Nephron (organoid): ENCODE data around the gene VEGFA.

Experiments used
- H3K27ac Mint-ChIP-seq, 3 experiments: 2 replicates each; pipeline ENCODE4 v1.8.0; 2020; ENCODE audit warnings: mixed read lengths in 3 of 3, mild to moderate bottlenecking in 2 of 3, moderate library complexity in 1 of 3
- H3K27me3 Mint-ChIP-seq: 2 replicates; pipeline ENCODE4 v1.8.0; 2021; ENCODE audit warnings: low read depth, mild to moderate bottlenecking, moderate library complexity, mixed read lengths
- H3K36me3 Mint-ChIP-seq: 2 replicates; pipeline ENCODE4 v1.8.0; 2020; ENCODE audit warnings: low read depth, mixed read lengths
- H3K4me1 Mint-ChIP-seq: 2 replicates; pipeline ENCODE4 v1.8.0; 2020; ENCODE audit warnings: mixed read lengths
- H3K4me3 Mint-ChIP-seq, 3 experiments: 2 replicates each; pipeline ENCODE4 v1.8.0; 2020; ENCODE audit warnings: mild to moderate bottlenecking in 3 of 3, mixed read lengths in 3 of 3, moderate library complexity in 2 of 3
- H3K9me3 Mint-ChIP-seq: 2 replicates; pipeline ENCODE4 v1.8.0; 2020; ENCODE audit warnings: mixed read lengths
- CTCF ChIP-seq, 3 experiments: fragments of 200-600 bp; sonication (generic); IDR thresholded peaks; one replicate each; pipeline ENCODE4 v1.5.0; 2021; ENCODE audit warnings: antibody characterized with exemption in 3 of 3; ENCODE audit not compliant: unreplicated experiment in 3 of 3

The VEGFA gene

DNA sequence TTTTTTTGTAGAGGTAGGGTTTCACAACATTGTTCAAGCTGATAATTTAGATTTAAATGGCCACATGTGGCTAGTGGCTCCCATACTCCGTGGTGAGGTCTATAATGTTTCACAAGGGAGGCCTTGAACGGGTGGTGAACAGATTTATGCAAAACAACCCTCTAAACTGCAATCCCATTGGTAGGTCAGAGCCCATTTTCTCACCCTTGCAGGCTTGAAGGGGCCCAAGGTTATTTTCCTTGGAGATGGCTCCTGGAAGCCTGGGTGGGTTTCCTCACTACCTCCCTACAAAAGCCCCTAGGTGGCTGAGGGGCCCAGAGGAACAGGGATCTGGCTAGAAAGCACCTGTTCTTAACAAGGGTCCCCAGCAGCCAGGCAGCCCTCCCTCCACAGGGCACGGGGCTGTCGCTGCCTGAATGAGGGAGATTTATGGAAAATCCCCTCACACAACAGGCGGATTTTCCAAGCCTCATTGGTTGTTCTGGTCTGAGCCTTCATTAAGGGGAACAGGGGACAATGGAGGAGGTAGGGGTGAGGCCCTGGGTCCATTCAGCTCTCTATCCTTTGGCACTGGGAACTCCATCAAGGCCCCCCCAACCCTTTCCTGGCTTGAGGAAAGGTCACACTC, 64.6 kb downstream of the VEGFA start:
- H3K4me1 Mint-ChIP-seq = peaks cover 33% of the 10 kb centered on the region
- peaks cover 12% of the 10 kb centered on the region for H3K27me3 Mint-ChIP-seq
- no peak overlapping the region for H3K4me3 Mint-ChIP-seq
- no peak overlapping the region for H3K27ac Mint-ChIP-seq
- no peaks in the 10 kb centered on the region for H3K36me3 Mint-ChIP-seq
- no peak for TF ChIP-seq CTCF (IDR thresholded peaks at IDR 0.05; ENCODE audit: unreplicated experiment in 3 of 3)
- no peaks in the 10 kb centered on the region for H3K9me3 Mint-ChIP-seq

- Mint-ChIP-seq H3K4me3 (no peak overlapping the region), H3K9me3 (no peaks in the 10 kb centered on the region), H3K27me3 (peaks cover 4% of the 10 kb centered on the region), H3K27ac (peak overlapping the region in 1 of 3 experiments; percentile 15), H3K36me3 (no peaks in the 10 kb centered on the region), H3K4me1 (peaks cover 38% of the 10 kb centered on the region)
- TF ChIP-seq CTCF (IDR thresholded peaks at IDR 0.05; ENCODE audit: unreplicated experiment in 3 of 3) = no peak
Measured at GRCh38 chr6:43835872-43836419, 65.9 kb downstream of the VEGFA start.
